Measurements from ENCODE around the gene GOLPH3.
"Not testable (repeated sequence)": the region's sequence is repeated elsewhere in the genome, so short reads cannot be mapped to it uniquely, and the experiment has no call there.

The GOLPH3 gene

GRCh38 chr5:32135086-32135485 lies 39.0 kb downstream of the GOLPH3 start:
- no peak for DNase-seq (ENCODE audit: low read depth in 2 of 2)

GRCh38 chr5:32132757-32133156 lies 41.4 kb downstream of the GOLPH3 start:
- DNase-seq (ENCODE audit: low read depth in 2 of 2): no peak

- no peak for DNase-seq (ENCODE audit: low read depth in 2 of 2)
Measured at GRCh38 chr5:32131604-32132003, 42.5 kb downstream of the GOLPH3 start.

- no peak for DNase-seq (ENCODE audit: low read depth in 2 of 2)
Measured at GRCh38 chr5:32130865-32131264, 43.3 kb downstream of the GOLPH3 start.

GRCh38 chr5:32129074-32129598 lies 45.0 kb downstream of the GOLPH3 start:
- no peak for DNase-seq (ENCODE audit: low read depth in 2 of 2)

GRCh38 chr5:32127711-32128110 lies 46.4 kb downstream of the GOLPH3 start:
- DNase-seq (ENCODE audit: low read depth in 2 of 2): no peak

- DNase-seq (ENCODE audit: low read depth in 2 of 2): no peak
Measured at GRCh38 chr5:32126691-32127090, 47.4 kb downstream of the GOLPH3 start.

- no peak for DNase-seq (ENCODE audit: low read depth in 2 of 2)
Measured at GRCh38 chr5:32123889-32124676, 50.0 kb downstream of the GOLPH3 start.

- no peak for DNase-seq (ENCODE audit: low read depth in 2 of 2)
Measured at GRCh38 chr5:32123058-32123805, 50.9 kb downstream of the GOLPH3 start.

GRCh38 chr5:32118922-32119321 lies 55.2 kb downstream of the GOLPH3 start:
- not testable (repeated sequence) for DNase-seq (ENCODE audit: low read depth in 2 of 2)

- DNase-seq (ENCODE audit: low read depth in 2 of 2): no peak
Measured at GRCh38 chr5:32116574-32117313, 57.4 kb downstream of the GOLPH3 start.

GRCh38 chr5:32115985-32116384 lies 58.1 kb downstream of the GOLPH3 start:
- no peak for DNase-seq (ENCODE audit: low read depth in 2 of 2)

- no peak for DNase-seq (ENCODE audit: low read depth in 2 of 2)
Measured at GRCh38 chr5:32110111-32110696, 63.9 kb downstream of the GOLPH3 start.

GRCh38 chr5:32109236-32109635 lies 64.9 kb downstream of the GOLPH3 start:
- DNase-seq (ENCODE audit: low read depth in 2 of 2): no peak

- no peak for DNase-seq (ENCODE audit: low read depth in 2 of 2)
Measured at GRCh38 chr5:32108167-32108566, 66.0 kb downstream of the GOLPH3 start.

- no peak for DNase-seq (ENCODE audit: low read depth in 2 of 2)
Measured at GRCh38 chr5:32107291-32107690, 66.8 kb downstream of the GOLPH3 start.

- no peak for DNase-seq (ENCODE audit: low read depth in 2 of 2)
Measured at GRCh38 chr5:32103521-32103920, 70.6 kb downstream of the GOLPH3 start.

- DNase-seq (ENCODE audit: low read depth in 2 of 2): no peak
Measured at GRCh38 chr5:32102254-32102986, 71.7 kb downstream of the GOLPH3 start.

- no peak for DNase-seq (ENCODE audit: low read depth in 2 of 2)
Measured at GRCh38 chr5:32100691-32101302, 73.3 kb downstream of the GOLPH3 start.

- no peak for DNase-seq (ENCODE audit: low read depth in 2 of 2)
Measured at GRCh38 chr5:32100230-32100629, 73.9 kb downstream of the GOLPH3 start.
